AG04449 (cell line): ENCODE measurements around the gene NCAPG.
"Not testable (repeated sequence)": the region's sequence is repeated elsewhere in the genome, so short reads cannot be mapped to it uniquely, and the experiment has no call there.

ENCODE experiments used
- CTCF ChIA-PET: fragments of 350-600 bp; formaldehyde crosslinking; extraction: SDS; loops from one replicate; lab custom pipeline; 2021; ENCODE audit warnings: antibody characterized with exemption; lab: Yijun Ruan, JAX
- POLR2A ChIA-PET: fragments of 400-600, 350-600 bp; formaldehyde crosslinking; extraction: SDS; loops from one replicate; lab custom pipeline; 2020; ENCODE audit warnings: antibody characterized with exemption, inconsistent platforms; lab: Yijun Ruan, JAX
- DNase-seq: peaks from one replicate; pipeline ENCODE4 v3.0.0-alpha.2; 2010; ENCODE audit warnings: low read depth, low spot score
- H3K4me3 ChIP-seq: 2 replicates; pipeline ENCODE4 v1.5.1; 2011; ENCODE audit warnings: low read depth, mild to moderate bottlenecking, control low read depth, low read length
- CTCF ChIP-seq: IDR thresholded peaks from one replicate; pipeline ENCODE4 v1.5.1; 2011; ENCODE audit warnings: mild to moderate bottlenecking, moderate library complexity, low read length, control low read depth, inconsistent platforms; ENCODE audit not compliant: insufficient read depth; ENCODE audit errors: missing control alignments

Gene NCAPG

DNA sequence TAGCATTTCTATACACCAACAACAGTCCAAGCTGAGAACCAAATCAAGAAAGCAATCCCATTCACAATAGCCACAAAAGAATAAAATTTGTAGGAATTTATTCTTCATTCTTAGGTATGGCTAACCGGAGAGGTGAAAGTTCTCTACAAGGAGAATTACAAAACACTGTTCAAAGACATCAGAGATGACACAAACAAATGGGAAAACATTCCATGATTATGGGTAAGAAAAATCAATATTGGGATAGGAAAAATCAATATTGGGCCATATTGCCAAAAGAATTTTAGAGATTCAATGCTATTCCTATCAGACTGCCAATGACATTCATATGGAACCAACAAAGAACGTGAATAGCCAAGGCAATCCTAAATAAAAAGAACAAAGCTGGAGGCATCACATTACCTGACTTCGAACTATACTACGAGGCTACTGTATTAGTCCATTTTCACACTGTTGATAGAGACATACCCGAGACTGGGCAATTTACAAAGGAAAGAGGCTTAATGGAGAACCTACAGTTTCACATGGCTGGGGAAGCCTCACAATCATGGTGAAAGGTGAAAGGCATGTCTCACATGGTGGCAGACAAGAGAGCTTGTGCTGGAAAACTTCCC, 49.1 kb downstream of the NCAPG start:
- H3K4me3 ChIP-seq, result no peak overlapping the region
- ChIA-PET CTCF (no interaction called here), POLR2A (no interaction called here)
- no peak for DNase-seq
- no peak for TF ChIP-seq CTCF

GRCh38 chr4:17861906-17862305, 51.1 kb downstream of the NCAPG start:
- POLR2A ChIA-PET, H3K4me3 ChIP-seq, CTCF ChIA-PET, DNase-seq: not testable (repeated sequence)

- no peak for TF ChIP-seq CTCF
- no peak for DNase-seq
- ChIA-PET POLR2A (no interaction called here), CTCF (no interaction called here)
- no peak overlapping the region for H3K4me3 ChIP-seq
Measured at GRCh38 chr4:17865866-17866363, 55.1 kb downstream of the NCAPG start.

DNA sequence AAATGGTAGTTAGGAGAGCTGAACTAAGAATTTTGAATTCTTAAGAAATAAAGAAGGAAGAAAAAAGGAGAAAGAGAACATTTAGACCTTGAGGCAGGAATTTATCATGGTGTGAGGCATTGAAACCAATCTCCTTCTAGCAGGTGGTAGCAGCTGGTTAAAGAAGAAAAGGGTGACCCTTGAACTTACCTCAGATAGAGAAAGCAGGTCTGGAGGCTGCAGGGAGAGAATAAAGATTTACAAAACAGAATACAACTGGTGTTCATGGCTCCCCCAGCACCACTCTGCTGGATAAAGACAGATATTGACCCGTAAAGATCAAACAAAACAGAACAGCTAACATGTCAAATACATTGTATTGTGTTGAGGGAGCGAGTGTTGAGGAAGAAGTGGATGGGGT, 56.0 kb downstream of the NCAPG start:
- ChIA-PET POLR2A (no interaction called here), CTCF (no interaction called here)
- no peak overlapping the region for H3K4me3 ChIP-seq
- no peak for TF ChIP-seq CTCF
- DNase-seq, result no peak

GRCh38 chr4:17867276-17867675, 56.5 kb downstream of the NCAPG start:
- ChIA-PET POLR2A (no interaction called here), CTCF (no interaction called here)

GRCh38 chr4:17869327-17869726, 58.5 kb downstream of the NCAPG start:
- TF ChIP-seq CTCF, result no peak
- ChIA-PET CTCF (no interaction called here), POLR2A (interaction anchor here (0.6 kb wide), 1 partner anchor 35 kb away, joined by 3 read pairs; no protein-coding TSS in a partner anchor)
- no peak for DNase-seq
- no peak overlapping the region for H3K4me3 ChIP-seq

More at GRCh38 chr4:17867276-17867675, 56.5 kb downstream of the NCAPG start:
- TF ChIP-seq CTCF, result no peak
- DNase-seq, result no peak
- no peak overlapping the region for H3K4me3 ChIP-seq

DNA sequence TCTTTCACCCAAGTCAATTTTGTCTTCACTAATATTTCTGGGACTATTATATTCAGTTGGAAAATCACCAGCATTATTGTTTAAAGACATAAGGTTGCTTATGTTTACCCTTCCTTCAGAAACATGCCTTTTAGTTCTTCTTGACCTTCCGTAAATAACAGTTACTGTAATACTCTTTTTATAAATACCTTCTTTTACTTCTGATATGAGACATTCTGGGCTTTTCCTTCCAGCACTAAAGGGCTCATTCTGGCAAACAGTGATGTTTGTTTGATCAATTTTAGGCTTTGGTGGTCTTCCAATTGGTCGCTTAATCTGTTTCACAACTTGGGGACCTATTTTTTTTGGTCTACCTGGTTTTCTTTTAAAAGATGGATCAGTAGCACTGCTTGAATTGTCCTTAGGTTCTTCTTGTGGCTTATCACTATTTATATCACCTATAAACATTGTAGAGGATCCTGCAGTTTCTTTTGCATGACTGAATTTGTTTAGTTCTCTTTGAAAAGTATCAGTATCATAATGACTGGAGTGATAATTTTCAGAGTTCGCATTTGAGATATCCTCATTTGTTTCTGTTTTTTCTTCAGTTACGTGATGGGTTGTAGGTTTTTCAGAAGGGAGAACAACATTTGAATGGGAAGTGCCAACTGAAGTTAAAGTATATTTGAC, 64.8 kb downstream of the NCAPG start:
- POLR2A ChIA-PET, result no interaction called here
- DNase-seq, result no peak
- TF ChIP-seq CTCF, result no peak
- no peak overlapping the region for H3K4me3 ChIP-seq
- CTCF ChIA-PET, result interaction anchor here (1.0 kb wide), 1 partner anchor 9 kb away, joined by 3 read pairs; no protein-coding TSS in a partner anchor
